ENCODE measurements around the gene SORCS2. TPM values are rescaled to one million over a fixed set of nuclear protein-coding genes. Genes with fewer than 3 reads are reported as not detected.

Gene SORCS2
- total RNA-seq, 1 donor from 2014 or later = 7.1 TPM

DNA sequence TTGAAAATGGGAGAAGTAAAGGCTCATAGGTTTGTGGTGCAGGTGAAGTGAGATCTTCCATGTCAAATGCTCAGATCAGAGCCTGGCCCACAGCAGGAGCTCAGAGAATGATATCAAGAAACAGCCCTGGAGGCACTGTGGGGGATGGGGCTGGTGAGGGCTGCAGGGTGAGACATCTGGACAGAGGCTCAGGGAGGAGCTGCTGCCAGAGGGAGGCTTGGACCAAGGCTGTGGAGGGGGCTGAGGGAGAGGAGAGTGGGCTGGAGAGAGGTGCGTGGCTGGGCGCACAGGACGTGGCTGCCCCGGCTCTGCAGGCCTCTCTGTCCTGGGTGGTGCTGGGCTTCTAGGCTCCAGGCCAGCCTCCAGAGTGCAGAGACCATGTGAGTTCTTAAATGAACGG, 5.6 kb downstream of the SORCS2 start:
- Mint-ChIP-seq H3K36me3 (no peaks in the 10 kb centered on the region), H3K9me3 (no peaks in the 10 kb centered on the region), H3K27ac (no peak overlapping the region), H3K4me1 (peaks cover 53% of the 10 kb centered on the region), H3K27me3 (ENCODE audit: low read depth) (peaks cover 37% of the 10 kb centered on the region), H3K4me3 (no peak overlapping the region)
- TF ChIP-seq, protein P1, sequence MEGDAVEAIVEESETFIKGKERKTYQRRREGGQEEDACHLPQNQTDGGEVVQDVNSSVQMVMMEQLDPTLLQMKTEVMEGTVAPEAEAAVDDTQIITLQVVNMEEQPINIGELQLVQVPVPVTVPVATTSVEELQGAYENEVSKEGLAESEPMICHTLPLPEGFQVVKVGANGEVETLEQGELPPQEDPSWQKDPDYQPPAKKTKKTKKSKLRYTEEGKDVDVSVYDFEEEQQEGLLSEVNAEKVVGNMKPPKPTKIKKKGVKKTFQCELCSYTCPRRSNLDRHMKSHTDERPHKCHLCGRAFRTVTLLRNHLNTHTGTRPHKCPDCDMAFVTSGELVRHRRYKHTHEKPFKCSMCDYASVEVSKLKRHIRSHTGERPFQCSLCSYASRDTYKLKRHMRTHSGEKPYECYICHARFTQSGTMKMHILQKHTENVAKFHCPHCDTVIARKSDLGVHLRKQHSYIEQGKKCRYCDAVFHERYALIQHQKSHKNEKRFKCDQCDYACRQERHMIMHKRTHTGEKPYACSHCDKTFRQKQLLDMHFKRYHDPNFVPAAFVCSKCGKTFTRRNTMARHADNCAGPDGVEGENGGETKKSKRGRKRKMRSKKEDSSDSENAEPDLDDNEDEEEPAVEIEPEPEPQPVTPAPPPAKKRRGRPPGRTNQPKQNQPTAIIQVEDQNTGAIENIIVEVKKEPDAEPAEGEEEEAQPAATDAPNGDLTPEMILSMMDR (IDR thresholded peaks at IDR 0.05; ENCODE audit: unreplicated experiment) = no peak
- DNase-seq (ENCODE audit: low spot score in 2 of 2, unreplicated experiment in 2 of 2) = no peak

DNA sequence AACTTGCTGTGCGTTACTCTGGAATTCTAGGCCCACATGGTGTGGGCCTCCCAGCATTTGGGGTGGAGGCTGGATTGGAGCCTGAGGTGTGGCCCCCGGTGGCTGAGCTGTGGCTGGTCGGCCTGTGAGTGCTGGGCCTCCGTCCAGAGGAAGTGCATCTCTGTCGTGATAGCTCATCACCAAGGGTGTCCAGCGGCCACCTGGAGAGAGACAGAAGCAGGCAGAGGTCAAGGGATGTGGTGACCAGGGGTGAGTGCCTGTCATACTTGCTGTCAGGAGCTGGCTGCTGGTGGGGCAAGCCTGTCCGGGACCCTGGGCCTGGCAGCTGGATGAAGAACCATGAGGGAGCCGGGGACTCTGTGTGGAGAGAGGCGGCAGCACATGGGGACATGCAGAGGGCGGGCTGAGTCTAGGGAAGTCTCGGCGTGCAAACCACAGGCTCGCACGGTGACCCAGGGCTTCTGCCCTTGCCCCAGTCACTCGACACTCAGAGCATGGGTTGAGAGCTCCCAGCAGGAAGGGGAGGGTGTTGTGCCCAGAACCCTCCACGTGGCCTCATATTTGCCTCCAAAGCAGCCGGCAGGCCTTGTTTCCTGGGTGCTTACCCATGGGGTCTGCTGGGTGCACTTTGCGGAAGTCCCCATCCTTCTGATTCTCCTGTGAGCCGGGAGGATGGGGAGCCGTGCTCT, 6.2 kb downstream of the SORCS2 start:
- Mint-ChIP-seq H3K36me3 (no peaks in the 10 kb centered on the region), H3K4me3 (no peak overlapping the region), H3K9me3 (no peaks in the 10 kb centered on the region), H3K27ac (no peak overlapping the region), H3K27me3 (ENCODE audit: low read depth) (peaks cover 32% of the 10 kb centered on the region), H3K4me1 (peaks cover 50% of the 10 kb centered on the region)
- DNase-seq (ENCODE audit: low spot score in 2 of 2, unreplicated experiment in 2 of 2) = no peak
- TF ChIP-seq, protein P1 (IDR thresholded peaks at IDR 0.05; ENCODE audit: unreplicated experiment) = no peak

DNA sequence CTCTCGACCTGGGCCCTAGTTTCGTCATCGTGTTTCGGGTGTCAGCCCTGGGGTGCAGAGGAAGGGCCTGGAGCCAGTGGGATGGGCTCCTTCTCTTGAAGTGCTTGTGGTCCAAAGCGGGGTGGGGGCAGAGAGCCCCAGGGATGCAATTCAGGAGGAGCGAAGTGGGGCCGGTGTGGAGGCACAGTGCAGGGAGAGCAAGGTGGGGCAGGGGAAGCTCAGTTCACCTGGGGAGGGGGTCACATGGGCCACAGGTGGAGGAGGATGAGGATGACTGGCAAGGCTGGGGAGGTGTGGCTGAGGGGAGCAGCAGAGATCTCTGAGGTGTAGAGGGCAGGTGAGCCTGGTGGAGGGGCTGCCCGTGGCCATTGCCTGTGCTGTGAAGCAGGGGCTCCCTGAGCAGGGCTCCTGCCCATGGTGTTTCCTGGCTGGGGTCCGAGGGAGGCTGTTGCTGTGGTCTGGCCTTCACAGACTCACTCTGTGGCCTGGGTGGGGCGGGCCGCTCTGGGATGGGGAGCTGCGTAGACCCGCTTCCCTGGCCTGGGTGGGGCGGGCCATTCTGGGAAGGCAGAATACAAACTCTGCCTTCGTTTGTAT, 6.9 kb downstream of the SORCS2 start:
- Mint-ChIP-seq H3K4me1 (peaks cover 47% of the 10 kb centered on the region), H3K36me3 (no peaks in the 10 kb centered on the region), H3K27me3 (ENCODE audit: low read depth) (peaks cover 26% of the 10 kb centered on the region), H3K4me3 (no peak overlapping the region), H3K27ac (no peak overlapping the region), H3K9me3 (no peaks in the 10 kb centered on the region)
- TF ChIP-seq, protein P1 (IDR thresholded peaks at IDR 0.05; ENCODE audit: unreplicated experiment) = no peak
- no peak for DNase-seq (ENCODE audit: low spot score in 2 of 2, unreplicated experiment in 2 of 2)

DNA sequence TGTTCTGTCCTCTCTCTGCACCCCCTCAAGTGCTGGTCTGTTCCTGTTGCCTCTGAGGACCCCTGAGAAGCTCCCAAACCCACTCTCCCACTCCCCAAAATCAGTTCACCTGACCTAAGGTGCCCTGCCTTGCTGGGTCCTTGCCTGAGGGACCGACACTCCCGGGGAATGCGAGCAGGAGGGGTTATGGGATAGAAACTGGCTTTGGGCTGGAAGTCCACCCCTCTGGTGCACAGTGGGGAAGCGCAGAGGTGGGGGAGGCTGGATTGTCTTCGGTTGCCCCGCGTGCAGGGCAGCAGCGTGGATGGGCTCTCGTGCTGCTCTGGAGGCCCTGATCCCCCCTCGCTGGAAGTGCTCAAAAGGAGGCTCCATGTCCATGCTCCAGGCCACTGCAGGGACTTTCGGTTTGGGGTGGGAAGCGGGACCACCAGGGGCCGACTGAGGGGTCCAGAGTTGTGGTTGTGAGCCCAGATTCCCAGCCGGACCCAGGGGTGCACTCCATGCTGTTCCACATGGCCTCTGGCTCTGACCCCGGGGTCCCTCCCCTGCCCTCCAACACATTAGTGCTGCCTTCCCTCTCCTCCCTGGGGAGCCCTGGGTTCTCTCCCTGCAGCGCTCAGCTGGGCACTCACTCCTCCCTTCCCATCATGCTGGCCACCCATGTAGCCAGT, 7.6 kb downstream of the SORCS2 start:
- Mint-ChIP-seq H3K9me3 (no peaks in the 10 kb centered on the region), H3K4me3 (no peak overlapping the region), H3K4me1 (peaks cover 47% of the 10 kb centered on the region), H3K27ac (no peak overlapping the region), H3K27me3 (ENCODE audit: low read depth) (peaks cover 19% of the 10 kb centered on the region), H3K36me3 (no peaks in the 10 kb centered on the region)
- DNase-seq (ENCODE audit: low spot score in 2 of 2, unreplicated experiment in 2 of 2) = no peak
- TF ChIP-seq, protein P1 (IDR thresholded peaks at IDR 0.05; ENCODE audit: unreplicated experiment) = no peak

DNA sequence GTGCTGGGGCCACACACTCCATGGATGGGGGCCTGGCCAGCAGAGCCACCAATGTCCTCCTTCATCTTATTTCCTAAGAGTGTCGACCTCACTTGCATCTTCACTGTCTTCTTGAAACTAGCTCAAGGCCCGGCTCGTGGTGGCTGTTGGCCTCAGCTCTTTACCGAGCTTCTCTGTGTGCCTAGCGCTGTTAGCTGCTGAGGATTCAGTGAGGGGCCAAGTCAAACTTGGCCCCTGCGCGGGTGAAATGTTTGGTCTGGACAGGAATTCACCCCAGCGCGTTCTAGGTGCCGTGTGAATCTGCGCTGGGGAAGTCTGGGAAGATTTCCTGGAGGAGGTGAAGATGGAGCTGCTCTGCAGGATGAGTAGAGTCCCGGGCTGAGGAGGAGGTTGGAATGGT, 8.5 kb downstream of the SORCS2 start:
- no peaks in the 10 kb centered on the region for H3K36me3 Mint-ChIP-seq
- TF ChIP-seq, protein P1 (IDR thresholded peaks at IDR 0.05; ENCODE audit: unreplicated experiment) = no peak
- peaks cover 12% of the 10 kb centered on the region for H3K27me3 Mint-ChIP-seq (ENCODE audit: low read depth)
- no peak for DNase-seq (ENCODE audit: low spot score in 2 of 2, unreplicated experiment in 2 of 2)
- no peak overlapping the region for H3K4me3 Mint-ChIP-seq
- no peak overlapping the region for H3K27ac Mint-ChIP-seq
- H3K4me1 Mint-ChIP-seq = peaks cover 48% of the 10 kb centered on the region
- no peaks in the 10 kb centered on the region for H3K9me3 Mint-ChIP-seq

Data from mesothelial cell of epicardium (in vitro differentiated cells).